Effector memory CD8-positive, alpha-beta T cell (primary cell): ENCODE data around the gene SEC16B.

ENCODE experiments used
- ATAC-seq: fragments of 150-1000 bp; cut with Tn5 transposase; replicated peaks from 2 replicates; pipeline ENCODE4 v1.10.0; 2021; ENCODE audit warnings: mild to moderate bottlenecking, moderate library complexity
- DNase-seq, 3 experiments: peaks; one replicate each; pipeline ENCODE4 v3.0.0; 2021
- H3K27ac Mint-ChIP-seq, 2 donors: one replicate each; pipeline ENCODE4 v1.8.0; 2022; ENCODE audit warnings: mild to moderate bottlenecking in 2 of 2, mixed read lengths in 2 of 2, moderate library complexity in 2 of 2
- H3K27me3 Mint-ChIP-seq, 2 donors: one replicate each; pipeline ENCODE4 v1.8.0; 2022; ENCODE audit warnings: mixed read lengths in 2 of 2
- H3K36me3 Mint-ChIP-seq: one replicate; pipeline ENCODE4 v1.8.0; 2022; ENCODE audit warnings: mild to moderate bottlenecking, moderate library complexity, mixed read lengths; ENCODE audit not compliant: insufficient read depth
- H3K4me1 Mint-ChIP-seq, 2 donors: one replicate each; pipeline ENCODE4 v1.8.0; 2022; ENCODE audit warnings: low read depth in 2 of 2, mixed read lengths in 2 of 2
- H3K4me3 Mint-ChIP-seq, 2 donors: one replicate each; pipeline ENCODE4 v1.8.0; 2022; ENCODE audit warnings: mild to moderate bottlenecking in 2 of 2, mixed read lengths in 2 of 2, moderate library complexity in 2 of 2
- H3K9me3 Mint-ChIP-seq, 2 donors: one replicate each; pipeline ENCODE4 v1.8.0; 2022; ENCODE audit warnings: mixed read lengths in 2 of 2

The SEC16B gene

GRCh38 chr1:177965293-177965692 is 4.6 kb downstream of the SEC16B start:
- Mint-ChIP-seq H3K27ac (no peak overlapping the region), H3K36me3 (no peaks in the 10 kb centered on the region), H3K4me1 (peaks cover 0 to 2% of the 10 kb centered on the region in 2 donors), H3K9me3 (peaks cover 0 to 7% of the 10 kb centered on the region in 2 donors), H3K4me3 (no peak overlapping the region), H3K27me3 (no peaks in the 10 kb centered on the region)
- no peak for ATAC-seq
- DNase-seq, result no peak

DNA sequence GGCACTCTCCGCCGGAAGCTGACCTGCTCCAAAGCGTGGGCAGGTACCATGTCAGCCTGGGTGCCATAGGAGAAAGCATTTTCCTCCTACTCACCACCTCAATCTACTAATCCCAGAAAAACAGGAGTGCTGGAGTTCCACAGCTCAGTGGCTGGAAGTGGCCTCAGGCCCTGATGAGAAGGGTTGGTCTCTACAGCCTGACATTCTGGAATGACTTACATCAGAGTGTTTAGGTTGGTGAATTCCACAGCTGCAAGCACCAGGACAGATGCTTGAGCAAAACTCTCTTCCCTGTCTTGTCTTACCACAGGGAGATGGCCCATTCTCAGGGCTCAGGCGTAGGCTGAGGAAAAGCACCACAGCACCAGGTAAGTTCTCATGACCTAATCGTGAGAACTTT is 5.5 kb downstream of the SEC16B start:
- Mint-ChIP-seq H3K27ac (no peak overlapping the region), H3K9me3 (peaks cover 0 to 7% of the 10 kb centered on the region in 2 donors), H3K4me1 (no peaks in the 10 kb centered on the region), H3K4me3 (no peak overlapping the region), H3K36me3 (no peaks in the 10 kb centered on the region), H3K27me3 (no peaks in the 10 kb centered on the region)
- DNase-seq, result no peak
- no peak for ATAC-seq

GRCh38 chr1:177960939-177961622 is 8.8 kb downstream of the SEC16B start:
- Mint-ChIP-seq H3K27me3 (no peaks in the 10 kb centered on the region), H3K9me3 (peaks cover 0 to 2% of the 10 kb centered on the region in 2 donors), H3K4me1 (no peaks in the 10 kb centered on the region), H3K36me3 (peaks cover 3% of the 10 kb centered on the region), H3K4me3 (no peak overlapping the region), H3K27ac (no peak overlapping the region)
- DNase-seq, result no peak
- ATAC-seq, result no peak

DNA sequence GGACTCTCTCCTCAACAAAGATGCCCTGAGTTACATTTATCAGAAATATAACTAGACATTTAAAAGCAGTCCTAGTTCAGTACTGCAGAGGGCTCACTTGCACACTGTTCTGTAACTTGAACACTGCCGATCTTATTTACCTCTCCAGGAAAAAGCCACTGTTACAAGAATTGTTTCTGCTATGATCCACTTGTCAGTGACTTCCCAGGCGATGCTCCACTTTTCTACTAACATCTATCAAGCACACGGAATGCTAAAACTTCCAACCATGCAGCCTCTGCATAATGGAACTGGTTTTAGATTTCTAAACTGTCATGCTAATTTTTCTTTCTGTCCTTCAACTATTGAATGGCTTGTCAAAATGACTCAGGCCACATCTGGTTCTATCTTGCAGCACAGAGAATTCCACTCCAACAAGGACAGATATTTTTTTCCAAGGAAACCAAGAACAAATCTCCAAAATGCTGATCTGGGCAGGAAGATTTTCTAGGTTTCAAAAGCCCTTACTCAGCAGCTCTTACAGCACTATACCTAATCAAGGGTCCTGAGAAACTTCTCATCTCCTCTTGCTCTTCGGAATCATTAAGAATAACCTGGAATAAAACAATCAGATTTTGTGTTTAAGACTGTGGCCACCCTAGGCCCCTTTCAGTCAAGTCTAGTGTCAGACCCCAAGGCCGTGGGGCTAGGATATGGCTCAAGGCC is 9.9 kb downstream of the SEC16B start:
- H3K36me3 Mint-ChIP-seq, result peaks cover 3% of the 10 kb centered on the region
- no peak overlapping the region for H3K27ac Mint-ChIP-seq
- peaks cover 0 to 2% of the 10 kb centered on the region in 2 donors for H3K9me3 Mint-ChIP-seq
- no peak overlapping the region for H3K4me3 Mint-ChIP-seq
- ATAC-seq, result no peak
- no peaks in the 10 kb centered on the region for H3K27me3 Mint-ChIP-seq
- no peaks in the 10 kb centered on the region for H3K4me1 Mint-ChIP-seq
- no peak for DNase-seq

GRCh38 chr1:177958092-177958491 is 11.8 kb downstream of the SEC16B start:
- ATAC-seq, result no peak
- Mint-ChIP-seq H3K9me3 (peaks cover 6% of the 10 kb centered on the region in 2 donors), H3K27me3 (no peaks in the 10 kb centered on the region), H3K27ac (no peak overlapping the region), H3K4me3 (no peak overlapping the region), H3K36me3 (peaks cover 3% of the 10 kb centered on the region), H3K4me1 (no peaks in the 10 kb centered on the region)
- no peak for DNase-seq

DNA sequence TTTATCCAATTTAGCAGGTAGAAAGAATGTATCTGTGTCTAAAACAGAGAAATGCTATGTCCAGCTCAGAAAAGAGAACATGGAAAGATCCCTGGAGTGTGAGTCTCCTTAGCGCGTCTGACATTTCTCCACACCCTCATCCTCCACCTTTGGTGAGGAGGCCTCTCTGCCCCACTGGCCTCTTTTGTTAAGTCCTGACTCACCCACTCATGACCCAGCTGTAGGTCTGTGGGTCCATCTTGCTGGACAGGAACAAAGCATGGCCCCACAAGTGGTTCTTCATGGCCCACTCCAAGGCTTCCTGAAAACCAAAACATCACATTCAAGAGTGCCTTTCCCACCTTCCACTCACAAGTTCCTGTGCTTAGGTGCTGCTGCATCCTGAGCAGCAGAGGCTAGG is 15.8 kb downstream of the SEC16B start:
- Mint-ChIP-seq H3K4me1 (no peaks in the 10 kb centered on the region), H3K27me3 (no peaks in the 10 kb centered on the region), H3K4me3 (no peak overlapping the region), H3K27ac (no peak overlapping the region), H3K36me3 (peaks cover 3% of the 10 kb centered on the region), H3K9me3 (peaks cover 4 to 6% of the 10 kb centered on the region in 2 donors)
- DNase-seq, result no peak
- ATAC-seq, result no peak

GRCh38 chr1:177953549-177953948 is 16.3 kb downstream of the SEC16B start:
- DNase-seq, result no peak
- no peak overlapping the region for H3K27ac Mint-ChIP-seq
- ATAC-seq, result no peak
- no peak overlapping the region for H3K4me3 Mint-ChIP-seq
- H3K4me1 Mint-ChIP-seq, result no peaks in the 10 kb centered on the region
- H3K9me3 Mint-ChIP-seq, result peaks cover 4 to 6% of the 10 kb centered on the region in 2 donors
- H3K27me3 Mint-ChIP-seq, result no peaks in the 10 kb centered on the region
- peaks cover 3% of the 10 kb centered on the region for H3K36me3 Mint-ChIP-seq

GRCh38 chr1:177952691-177953090 is 17.2 kb downstream of the SEC16B start:
- Mint-ChIP-seq H3K27me3 (no peaks in the 10 kb centered on the region), H3K27ac (no peak overlapping the region), H3K4me3 (no peak overlapping the region), H3K4me1 (no peaks in the 10 kb centered on the region), H3K36me3 (no peaks in the 10 kb centered on the region), H3K9me3 (peaks cover 4 to 6% of the 10 kb centered on the region in 2 donors)
- ATAC-seq (no peak), DNase-seq (no peak)

DNA sequence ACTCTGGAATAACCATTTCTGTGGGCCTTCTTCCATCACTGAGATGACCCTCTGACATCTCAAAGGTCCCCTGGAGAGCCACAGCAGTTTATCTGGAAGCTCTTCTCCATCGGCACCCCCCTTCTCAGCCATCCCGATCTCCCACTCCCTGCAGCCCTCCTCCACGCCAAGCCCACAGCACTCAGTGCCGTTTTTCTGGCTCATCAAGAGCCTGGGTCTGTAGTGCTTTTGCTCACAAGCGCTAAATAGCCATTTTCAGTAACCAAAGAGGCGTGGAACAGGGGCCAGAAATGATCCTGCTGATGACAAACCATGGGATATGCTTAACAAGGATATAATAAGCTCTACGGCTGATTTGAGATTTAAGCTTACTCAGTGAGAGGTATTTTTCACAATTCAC is 17.6 kb downstream of the SEC16B start:
- Mint-ChIP-seq H3K4me1 (no peaks in the 10 kb centered on the region), H3K36me3 (no peaks in the 10 kb centered on the region), H3K27ac (no peak overlapping the region), H3K9me3 (peaks cover 4 to 6% of the 10 kb centered on the region in 2 donors), H3K27me3 (no peaks in the 10 kb centered on the region), H3K4me3 (no peak overlapping the region)
- no peak for ATAC-seq
- no peak for DNase-seq

DNA sequence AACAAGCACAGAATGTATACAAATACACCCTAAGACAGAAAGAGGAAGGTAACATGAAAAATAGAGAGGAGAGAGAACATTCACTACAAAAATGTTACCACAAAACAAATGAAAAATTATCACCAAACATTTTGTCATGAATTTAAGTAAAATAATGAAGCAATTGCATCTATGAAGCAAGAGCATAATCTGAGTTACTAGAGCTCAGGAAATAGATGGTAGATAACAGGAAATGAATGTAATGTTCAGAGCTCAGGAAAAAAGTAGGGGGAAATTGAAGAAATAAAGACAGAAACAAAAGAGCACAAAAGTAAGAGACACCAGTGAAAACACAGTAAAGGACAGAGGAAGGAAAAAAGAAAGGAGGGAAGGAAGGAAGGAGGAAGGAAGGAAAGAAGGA is 19.4 kb downstream of the SEC16B start:
- Mint-ChIP-seq H3K4me3 (no peak overlapping the region), H3K9me3 (peaks cover 4 to 6% of the 10 kb centered on the region in 2 donors), H3K36me3 (no peaks in the 10 kb centered on the region), H3K4me1 (no peaks in the 10 kb centered on the region), H3K27me3 (no peaks in the 10 kb centered on the region), H3K27ac (no peak overlapping the region)
- DNase-seq, result no peak
- ATAC-seq, result no peak

- no peaks in the 10 kb centered on the region for H3K36me3 Mint-ChIP-seq
These were observed 21.4 kb downstream of the SEC16B start for GRCh38 chr1:177948336-177948972.

GRCh38 chr1:177947623-177948022 is 22.2 kb downstream of the SEC16B start:
- ATAC-seq (no peak), DNase-seq (no peak)
- H3K9me3 Mint-ChIP-seq, result peaks cover 0 to 8% of the 10 kb centered on the region in 2 donors
- H3K36me3 Mint-ChIP-seq, result no peaks in the 10 kb centered on the region
- H3K4me3 Mint-ChIP-seq, result no peak overlapping the region
- no peak overlapping the region for H3K27ac Mint-ChIP-seq
- H3K27me3 Mint-ChIP-seq, result no peaks in the 10 kb centered on the region
- no peaks in the 10 kb centered on the region for H3K4me1 Mint-ChIP-seq

More at GRCh38 chr1:177948336-177948972, 21.4 kb downstream of the SEC16B start:
- Mint-ChIP-seq H3K4me1 (no peaks in the 10 kb centered on the region), H3K4me3 (no peak overlapping the region), H3K27ac (no peak overlapping the region), H3K9me3 (peaks cover under 1 to 10% of the 10 kb centered on the region in 2 donors), H3K27me3 (no peaks in the 10 kb centered on the region)
- no peak for DNase-seq
- no peak for ATAC-seq

DNA sequence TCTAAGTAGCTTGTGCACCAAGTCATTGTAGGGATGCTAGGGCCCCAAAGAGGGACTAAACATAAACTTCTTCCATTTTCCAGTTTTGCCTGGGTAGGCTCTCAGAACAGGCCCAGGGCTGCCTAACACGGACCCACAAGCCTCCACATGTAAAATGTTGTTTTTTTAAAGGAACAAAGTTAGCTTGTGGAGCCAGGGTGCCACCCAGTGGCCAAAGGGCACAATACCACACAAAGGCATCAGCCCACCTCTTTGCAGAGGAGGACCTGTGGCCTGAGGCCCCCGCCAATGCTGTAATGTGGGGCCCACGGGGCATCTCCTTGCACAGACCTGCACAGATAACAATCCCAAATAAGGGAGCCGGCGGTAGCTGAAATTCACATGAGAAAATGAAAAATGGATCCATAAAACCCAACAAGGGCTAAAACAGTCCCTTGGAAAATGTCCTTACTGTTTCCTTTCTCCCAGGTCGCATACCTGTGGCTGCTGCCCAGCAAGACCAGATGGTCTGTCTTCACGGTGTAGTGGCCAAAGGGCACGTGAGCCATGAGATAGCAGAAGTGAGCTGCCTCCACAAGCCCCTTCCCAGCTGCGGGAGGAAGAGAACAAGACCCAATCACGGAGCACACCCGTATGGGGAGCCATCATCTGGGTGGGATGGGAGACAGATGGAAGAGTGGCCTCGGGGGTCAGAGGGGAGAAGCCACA is 23.8 kb downstream of the SEC16B start:
- no peak for DNase-seq
- H3K36me3 Mint-ChIP-seq, result peaks cover 3% of the 10 kb centered on the region
- peaks cover 0 to 8% of the 10 kb centered on the region in 2 donors for H3K9me3 Mint-ChIP-seq
- no peaks in the 10 kb centered on the region for H3K4me1 Mint-ChIP-seq
- no peak for ATAC-seq
- no peak overlapping the region for H3K4me3 Mint-ChIP-seq
- H3K27ac Mint-ChIP-seq, result no peak overlapping the region
- H3K27me3 Mint-ChIP-seq, result no peaks in the 10 kb centered on the region
